Occipital lobe (tissue), 2 donors: ENCODE measurements around the gene APC2. TPM values are rescaled to one million over a fixed set of nuclear protein-coding genes. Genes with fewer than 3 reads are reported as not detected.
"Not testable (repeated sequence)": the region's sequence is repeated elsewhere in the genome, so short reads cannot be mapped to it uniquely, and the experiment has no call there.

Source experiments
- DNase-seq: peaks from one replicate; lab custom pipeline; 2025; lab: John Stamatoyannopoulos, UW
- total RNA-seq: library from RNA; depleted of rRNA; stranded (reverse); fragments of >200 nt; gene quantifications from one replicate; pipeline ENCODE4 v1.2.3, GENCODE V29; 2014

The APC2 gene
- total RNA-seq, 1 donor from 2014 or later, result 141 TPM

DNA sequence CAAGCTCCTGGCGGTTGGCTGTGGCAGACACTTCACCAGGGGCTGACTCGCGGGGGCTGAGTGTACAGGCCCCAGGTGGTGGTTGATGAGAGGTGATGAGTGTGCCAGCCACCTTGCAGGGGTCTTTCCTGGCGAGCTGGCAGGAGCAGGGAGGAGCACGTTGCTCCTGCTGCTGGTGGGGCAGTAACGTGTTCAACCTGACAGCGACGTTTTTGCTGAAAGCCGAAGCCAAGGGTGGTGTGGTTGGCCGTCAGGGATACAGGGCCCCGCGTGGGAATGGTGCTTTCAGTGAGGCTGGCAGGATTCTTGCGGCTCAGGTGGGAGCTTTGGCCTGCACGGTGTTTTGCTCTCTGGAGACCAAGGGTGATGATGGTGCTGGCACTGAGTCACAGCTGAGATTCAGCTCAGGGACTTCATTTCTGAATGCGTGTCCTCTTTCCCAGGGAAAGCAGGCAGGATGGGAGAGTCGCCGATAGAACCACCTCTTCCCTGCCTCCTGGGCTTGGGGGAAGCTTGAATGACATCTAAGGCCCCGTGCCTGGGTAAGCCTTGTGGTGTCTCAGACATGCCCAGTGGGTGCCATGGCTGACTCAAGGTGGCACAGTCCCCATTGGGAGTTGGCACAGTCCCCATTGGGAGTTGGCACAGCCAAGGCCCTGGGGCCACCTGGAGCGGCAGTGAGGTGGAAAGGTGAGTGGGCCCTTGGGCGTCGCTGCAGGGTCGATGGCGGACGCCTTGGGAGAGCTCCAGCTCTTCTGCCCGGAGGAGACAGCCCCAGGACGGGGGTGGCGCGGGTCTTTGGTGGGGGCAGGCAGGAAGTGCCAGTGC is 33.7 kb upstream of the APC2 start:
- DNase-seq, result no peak

DNA sequence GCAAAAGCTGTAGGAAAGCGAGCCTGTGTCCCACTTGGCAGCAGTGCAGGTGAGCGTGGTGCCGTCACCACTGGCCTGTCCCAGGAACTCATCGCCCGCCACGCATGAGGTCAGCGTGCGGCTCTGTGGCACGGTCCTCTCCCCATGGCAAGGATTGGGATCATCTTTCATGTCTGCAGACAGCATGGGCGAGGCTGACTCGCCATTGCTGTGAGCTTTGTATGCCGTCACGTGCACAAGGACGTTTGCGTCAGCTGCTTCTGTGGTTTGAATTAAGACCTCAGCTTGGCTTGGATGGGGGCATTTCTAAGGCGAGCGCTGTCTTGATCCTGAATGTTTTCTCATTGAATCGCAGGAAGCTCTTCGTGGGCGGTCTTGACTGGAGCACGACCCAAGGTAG is 32.8 kb upstream of the APC2 start:
- DNase-seq, result no peak

DNA sequence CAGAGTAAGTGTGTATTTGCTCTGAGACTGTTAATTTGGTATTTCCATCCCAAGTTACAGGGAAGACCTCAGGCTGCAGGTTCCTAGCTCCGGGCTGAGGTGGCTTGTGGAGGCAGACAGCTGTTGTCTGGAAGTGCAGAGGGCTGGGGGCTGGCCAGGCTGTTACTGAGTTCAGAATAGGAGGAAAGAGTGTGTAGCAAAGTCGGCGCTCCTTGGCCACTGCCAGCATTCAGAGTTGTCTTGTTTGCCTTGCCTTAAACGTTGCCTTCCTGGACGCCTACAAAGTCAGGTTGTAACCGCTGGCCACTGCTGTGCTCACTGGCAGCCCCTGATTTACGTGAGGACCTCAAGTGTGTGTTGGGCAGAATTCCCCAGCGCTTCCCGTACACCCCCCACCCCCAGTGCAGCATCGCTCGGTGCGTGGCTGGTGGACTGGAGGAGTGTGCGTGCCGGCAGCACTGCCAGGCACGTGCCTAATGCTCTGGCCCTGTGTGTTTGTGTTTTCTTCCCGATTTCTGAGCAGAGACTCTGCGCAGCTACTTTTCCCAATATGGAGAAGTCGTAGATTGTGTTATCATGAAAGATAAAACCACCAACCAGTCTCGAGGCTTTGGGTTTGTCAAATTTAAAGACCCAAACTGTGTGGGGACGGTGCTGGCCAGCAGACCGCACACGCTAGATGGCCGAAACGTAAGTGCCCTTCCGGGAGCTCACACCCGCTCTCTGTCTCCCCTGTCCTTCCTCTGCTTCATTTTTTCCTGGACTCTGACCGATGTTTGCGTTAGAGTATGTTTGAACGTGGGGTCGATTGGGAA is 32.0 kb upstream of the APC2 start:
- no peak for DNase-seq

DNA sequence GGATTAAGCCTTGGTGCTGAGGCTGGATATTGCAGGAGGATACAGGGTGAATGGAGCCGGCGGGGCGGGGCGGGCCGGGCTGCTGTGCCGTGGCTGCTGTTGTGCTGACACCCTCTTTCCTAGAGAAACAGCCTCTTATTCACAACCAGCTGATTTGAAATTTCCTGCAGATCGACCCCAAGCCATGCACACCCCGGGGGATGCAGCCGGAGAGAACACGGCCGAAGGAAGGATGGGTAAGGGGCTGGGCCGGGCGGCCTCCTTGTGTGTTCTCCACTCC is 31.5 kb upstream of the APC2 start:
- no peak for DNase-seq

DNA sequence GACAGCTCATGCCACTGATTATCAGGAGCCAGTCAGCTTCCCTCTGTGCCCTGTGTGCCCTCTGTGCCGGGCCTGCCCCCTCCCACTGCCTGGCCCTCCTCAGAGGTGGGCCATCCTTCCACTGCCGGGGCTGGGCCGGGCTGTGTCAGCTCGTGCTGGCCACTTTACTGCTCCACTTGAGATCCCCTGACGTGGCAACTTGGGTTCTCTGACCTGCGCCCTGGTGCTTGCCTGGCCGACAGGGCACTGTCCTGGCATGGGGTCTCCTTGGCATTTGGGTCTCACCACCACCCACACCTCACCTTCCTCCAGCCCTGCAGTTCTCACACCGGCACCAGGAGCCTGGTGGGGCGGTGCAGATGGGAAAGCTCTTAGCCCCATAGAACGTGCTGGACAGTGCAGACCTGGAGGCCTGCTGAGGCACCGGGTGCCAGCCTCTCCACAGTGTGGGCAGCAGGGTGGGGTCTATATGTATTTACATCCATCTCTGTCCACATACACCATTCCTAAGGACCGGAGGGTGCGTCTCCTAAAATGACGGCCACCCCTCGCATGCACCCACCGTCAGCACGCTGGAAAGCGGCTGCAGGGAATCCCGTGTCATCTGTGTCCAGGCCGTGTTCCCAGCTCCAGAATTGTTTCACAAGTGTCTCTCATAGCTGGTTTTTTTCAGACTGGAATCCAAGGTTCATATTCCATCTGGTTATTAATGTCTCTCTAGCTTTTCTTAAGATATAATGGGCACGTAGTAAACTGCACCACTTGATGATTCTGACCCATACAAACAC is 30.8 kb upstream of the APC2 start:
- DNase-seq, result no peak

DNA sequence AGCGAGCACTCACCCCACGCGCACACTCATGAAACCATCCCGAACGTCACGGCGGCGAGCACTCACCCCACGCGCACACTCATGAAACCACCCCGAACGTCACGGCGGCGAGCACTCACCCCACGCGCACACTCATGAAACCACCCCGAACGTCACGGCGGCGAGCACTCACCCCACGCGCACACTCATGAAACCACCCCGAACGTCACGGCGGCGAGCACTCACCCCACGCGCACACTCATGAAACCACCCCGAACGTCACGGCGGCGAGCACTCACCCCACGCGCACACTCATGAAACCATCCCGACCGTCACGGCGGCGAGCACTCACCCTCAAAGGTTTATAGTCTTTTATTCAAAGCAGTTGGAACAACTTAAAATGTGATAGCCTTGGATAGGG is 29.8 kb upstream of the APC2 start:
- DNase-seq, result not testable (repeated sequence)

DNA sequence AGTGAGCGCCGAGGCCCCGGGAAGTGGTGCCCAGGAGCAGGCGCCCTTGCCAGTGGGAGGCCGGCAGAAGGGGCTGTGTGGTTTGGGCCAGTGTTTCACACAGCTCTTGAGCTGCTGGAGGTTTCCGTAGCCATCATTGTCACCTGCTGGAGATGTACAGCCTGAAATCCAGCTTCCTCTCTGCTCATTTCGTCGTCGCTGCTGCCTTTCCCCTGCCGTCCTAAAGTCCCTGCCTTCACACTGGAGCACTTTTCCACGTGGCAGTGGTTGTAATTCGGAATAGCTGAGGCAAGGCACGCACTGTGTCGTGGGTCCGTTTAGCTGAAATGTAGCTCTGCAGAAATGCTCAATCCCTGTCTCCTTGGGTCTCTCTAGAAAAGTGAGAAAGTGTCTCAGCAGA is 29.3 kb upstream of the APC2 start:
- no peak for DNase-seq

DNA sequence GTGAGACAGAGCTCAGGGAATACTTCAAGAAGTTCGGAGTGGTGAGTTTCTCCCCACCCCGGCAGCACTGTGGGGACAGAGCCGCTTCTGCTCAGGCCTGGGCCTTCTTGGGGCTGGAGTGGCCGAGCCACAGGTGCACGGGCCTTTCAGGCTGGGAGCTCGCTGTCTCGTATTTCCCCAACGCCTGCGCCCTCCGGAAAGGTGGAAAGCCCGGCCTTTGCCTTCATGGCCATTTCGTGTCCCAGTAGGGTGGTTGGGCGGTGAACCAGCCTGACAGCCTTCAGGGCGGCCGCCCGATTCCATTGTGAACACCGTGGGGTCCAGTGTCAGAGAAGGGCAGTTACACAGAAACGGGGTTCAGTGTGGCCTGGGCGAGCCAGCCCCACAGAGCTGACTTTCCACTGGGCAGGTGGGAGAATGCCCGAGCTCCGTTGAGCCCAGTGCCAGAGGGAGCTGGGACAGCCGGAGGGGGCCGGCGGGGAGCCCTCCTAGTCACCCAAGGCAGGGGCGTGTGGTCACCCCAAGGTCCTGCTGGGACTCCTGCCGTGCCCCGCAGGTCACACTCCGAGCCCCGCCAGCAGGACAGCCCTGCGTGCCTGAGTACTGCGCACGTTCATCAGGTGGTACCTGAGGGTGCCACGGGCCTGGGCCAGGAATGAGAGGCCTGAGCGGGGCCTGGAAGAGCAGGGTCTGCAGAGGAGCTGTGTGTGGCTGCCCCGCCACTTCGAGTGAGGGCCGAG is 28.5 kb upstream of the APC2 start:
- DNase-seq, result no peak

DNA sequence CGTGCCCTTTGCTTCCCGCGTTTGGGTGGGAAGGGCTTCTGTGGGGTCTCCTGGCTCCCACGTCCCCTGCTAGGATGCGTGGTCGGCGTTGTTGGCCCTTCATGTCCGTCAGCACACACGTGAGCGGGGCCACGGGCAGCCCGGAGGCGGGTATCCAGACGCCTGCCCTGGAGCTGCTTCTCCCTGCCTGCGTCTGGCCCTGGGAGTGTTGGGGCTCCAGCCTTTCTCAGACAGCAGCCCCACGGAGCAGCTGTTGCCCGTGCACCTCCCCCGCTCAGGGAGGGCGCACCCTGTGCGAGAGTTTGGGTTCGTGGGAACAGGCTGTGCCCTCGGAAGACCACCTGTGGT is 28.0 kb upstream of the APC2 start:
- DNase-seq, result no peak

DNA sequence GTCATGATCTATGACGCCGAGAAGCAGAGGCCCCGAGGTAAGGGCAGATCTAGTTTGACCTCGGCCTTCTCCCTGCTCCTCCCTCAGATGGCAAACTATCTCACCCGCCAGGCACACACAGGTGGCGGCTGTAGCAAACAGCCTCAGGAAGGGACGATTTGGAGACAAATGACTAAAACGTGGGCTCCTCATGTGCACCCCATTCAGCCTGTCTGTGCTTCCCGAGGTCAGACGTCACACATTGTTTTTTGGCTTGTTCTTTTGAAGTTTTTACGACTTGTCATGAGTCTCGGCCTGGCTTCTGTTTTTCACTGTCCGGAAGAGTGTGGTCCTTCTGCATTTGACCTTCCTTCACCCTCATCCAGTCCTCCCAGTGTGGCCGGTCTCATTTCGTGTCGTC is 27.6 kb upstream of the APC2 start:
- no peak for DNase-seq

DNA sequence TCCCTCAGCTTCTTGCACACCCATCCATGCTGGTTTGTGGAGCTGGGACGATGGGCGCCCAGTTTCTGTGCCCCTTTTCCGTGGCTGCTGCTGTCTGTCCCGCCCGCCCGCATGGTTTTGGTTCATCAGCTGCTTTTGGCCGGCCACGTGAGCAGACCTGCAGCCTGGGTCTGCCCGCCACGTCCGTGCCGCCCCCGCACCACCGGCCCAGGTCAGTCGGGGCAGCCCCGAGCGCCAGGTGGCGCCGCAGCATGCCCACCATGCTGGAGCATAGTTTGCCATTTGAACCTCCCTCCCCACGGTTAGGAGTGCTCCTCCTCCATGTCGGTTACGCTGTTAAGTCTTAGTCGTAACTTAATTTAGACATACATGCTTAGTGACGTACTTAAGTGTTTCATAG is 27.0 kb upstream of the APC2 start:
- DNase-seq, result no peak

DNA sequence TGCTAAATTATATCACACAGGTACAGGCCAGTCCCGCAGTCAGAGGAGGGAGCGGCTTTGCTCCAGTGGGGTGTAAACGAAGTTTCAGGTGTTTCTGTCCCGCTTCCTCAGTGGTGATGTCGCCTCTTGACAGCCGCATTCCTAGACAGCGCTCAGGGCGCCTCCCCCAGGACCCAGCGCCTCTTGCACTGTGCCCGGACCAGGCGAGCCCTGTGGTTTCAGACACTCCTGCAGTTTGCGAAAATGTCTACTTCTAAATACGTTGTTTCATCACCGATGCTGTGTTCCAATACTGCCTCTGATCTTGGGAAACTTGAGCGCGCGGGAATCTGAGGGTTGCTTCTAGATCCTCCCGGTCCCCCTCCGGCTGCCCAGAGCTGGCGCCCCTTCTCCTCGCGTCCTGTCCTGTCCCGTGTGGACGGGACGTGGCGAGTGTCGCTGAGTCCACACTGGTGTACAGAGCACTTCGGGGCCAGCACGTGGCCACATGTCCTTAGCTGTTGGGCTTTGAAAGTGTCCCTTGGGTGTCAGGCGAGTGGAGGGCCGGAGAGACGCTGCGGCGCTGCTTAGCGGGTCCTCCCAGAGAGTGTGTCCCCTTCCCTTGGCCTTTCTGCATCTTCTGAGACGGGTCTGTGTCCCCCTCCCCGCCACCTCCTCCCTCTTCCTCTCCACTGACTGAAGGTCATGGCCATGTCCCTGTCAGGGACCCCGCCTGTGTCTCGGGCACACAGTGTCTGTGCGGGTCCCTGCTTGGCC is 26.3 kb upstream of the APC2 start:
- DNase-seq, result no peak

DNA sequence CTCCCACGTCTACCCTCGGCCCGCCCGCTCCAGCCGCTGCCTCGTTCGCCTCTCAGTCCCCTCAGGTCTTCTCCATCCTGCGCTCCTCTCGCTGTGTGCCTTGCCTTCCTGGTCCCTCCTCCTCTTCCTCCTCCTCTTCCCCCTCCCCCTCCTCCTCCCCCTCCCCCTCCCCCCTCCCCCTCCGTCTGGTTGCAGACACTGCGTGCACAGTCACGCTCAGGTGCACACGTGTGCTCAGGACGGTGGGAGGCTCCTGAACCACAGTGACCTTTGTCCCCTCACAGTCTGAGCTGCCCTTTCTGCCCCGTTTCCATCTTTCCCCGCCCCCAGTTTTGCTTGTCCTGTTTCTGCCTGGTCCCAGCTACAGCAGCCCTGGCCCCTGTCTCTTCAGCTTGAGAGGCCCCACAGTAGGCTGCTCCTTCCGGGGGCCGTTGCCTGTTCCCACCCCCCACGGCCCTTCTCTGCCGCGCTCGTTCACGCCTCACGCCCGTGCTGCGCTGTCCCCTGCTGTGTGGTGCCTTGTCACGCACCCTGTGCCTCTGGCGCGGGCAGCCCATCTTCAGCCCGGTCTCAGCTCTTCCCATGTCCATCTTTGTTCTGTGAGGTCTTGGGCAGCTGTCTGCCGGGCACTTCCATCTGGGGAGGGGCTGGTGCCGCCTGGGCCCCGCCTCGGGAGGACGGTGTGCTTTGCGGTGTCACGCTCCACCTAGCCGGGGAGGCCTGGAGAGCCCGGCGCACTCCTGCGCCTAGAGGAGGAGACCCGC is 25.5 kb upstream of the APC2 start:
- DNase-seq, result no peak

DNA sequence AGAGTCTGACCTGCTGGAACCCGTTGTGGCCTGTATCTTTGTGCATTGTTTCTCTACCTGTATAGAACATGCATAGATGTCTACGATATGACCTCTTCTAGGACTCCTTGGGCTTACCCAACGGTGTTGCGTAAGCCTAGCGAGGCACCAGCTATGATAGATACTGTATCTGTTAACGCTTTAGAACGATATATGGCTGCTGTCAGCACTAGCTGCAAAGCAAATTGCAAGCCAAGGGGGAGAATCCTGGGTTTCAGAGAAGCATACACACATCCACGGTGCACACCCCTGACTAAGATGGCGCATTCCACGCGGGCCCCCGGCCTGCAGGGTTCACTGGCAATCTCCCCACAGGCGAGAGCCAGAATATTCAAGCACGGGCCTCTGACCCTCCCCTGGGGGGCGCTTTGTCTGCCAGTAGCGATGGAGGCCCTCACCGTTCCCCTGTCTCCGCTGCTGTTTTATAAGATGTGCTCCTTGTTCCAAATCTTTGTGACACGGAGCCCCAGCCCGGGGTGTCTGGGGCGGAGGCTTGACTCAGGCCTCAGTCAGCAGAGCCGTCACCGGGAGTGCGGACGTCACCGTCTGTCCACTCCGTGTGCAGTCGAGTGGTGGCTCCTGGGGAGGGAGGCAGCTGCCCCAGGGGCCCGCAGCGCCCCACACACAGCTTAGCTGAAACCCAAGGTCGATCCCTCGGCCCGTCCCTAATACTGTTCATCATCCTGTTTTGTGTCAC is 24.7 kb upstream of the APC2 start:
- DNase-seq, result no peak

DNA sequence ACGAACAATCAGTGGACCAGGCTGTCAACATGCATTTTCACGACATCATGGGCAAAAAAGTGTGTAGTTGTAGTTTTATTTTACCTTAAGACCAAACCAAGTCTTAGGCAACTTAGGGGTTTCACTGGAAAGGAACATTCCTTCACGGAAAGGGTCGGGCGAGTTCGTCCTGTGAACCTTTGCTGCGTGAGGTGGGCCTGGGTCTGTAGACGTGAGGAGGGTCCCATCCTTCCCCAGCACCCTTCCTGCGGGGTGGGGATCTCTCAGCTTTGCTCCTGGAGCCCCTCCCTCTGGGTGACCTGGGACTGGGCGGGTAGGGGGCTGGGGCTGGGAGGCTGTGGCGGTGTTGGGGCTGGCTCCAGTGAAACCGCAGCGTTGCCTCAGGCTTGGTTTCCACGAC is 24.0 kb upstream of the APC2 start:
- DNase-seq, result no peak

DNA sequence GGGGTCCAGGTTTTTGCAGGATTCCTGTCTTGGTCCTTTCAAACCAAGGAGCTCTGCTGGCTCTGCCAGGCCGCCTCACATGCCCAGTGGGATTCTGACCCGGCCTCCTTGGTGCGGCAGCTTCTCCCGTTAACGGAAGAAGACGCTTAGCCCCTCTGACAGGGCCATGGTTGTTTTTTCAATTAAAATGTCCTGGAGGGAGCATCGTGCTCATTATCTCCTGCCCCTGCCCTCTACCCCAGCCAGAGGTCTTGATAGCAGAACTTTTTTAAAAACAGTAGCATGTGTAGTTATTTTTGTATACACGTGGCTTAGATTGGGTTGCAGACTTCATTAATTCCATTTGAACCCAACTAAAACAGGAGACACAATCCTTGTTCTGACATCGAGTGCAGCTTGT is 23.2 kb upstream of the APC2 start:
- DNase-seq, result no peak

DNA sequence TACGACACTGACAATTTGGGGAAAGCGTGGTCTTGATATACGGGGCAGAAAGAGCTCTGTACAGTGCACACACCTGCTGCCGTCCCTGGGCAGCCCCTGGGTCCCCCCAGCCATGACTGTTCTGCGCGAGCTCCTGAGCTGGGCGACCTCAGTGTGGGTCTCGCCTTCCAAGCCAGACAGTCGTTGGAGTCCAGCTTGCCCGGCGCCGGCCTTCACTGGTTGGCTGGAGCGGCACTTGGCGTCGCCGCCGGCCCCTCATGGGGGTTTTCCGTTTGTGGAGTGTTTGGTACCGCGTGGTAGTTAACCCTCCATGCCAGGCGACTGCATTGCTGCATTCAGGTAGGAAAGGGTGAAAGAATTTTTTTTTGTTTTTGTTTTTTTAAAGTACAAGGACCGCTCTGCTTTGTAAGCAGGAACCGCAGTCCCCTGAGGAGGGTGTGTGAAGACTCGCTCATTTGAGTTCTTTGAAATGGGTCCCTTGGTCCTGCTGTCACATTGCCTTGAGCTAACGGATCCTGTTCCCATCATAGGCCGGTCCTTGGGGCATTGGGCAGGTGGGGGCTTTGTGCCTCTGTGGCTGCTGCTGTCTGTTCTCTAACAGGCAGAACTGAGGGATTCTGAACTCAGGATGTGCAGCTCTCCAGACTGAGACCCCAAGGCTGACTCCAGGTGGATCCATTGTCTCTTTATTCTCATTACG is 22.6 kb upstream of the APC2 start:
- DNase-seq, result no peak

DNA sequence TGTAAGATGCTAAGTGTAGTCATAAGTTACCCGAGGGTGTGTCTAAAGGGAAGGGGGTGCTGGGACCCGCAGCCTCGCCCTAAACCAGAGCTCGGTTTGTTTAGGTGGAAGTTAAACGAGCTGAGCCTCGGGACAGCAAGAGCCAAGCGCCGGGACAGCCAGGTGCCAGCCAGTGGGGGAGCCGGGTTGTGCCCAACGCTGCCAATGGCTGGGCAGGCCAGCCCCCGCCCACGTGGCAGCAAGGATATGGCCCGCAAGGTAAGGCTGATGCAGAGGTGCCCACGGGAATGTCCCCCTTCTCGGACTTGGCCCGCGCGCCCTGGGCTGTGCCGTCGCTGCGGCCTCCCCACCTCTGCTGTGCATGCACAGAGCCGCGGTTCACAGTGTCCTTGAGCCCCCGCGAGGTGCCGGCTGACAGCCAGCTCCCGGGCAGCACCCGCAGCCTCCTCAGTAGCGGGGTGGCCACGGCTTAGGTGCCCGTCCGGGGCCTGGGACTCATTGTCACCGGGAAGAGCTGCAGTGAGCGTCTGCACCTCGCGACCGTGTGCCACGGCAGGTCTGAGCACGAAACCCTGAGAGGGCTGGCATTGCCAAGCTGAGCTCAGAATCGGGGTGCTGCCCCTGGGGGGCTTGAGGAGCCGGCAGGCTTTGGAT is 21.1 kb upstream of the APC2 start:
- no peak for DNase-seq
